Retinal pigment epithelial cell (primary cell): ENCODE measurements around the gene ZNF423.

Source experiments
- DNase-seq: peaks from one replicate; pipeline ENCODE4 v3.0.0-alpha.2; 2010; ENCODE audit warnings: low read depth
- H3K4me3 ChIP-seq: 2 replicates; pipeline ENCODE4 v1.5.1; 2011; ENCODE audit warnings: mild to moderate bottlenecking, low read length, control low read depth, moderate library complexity
- CTCF ChIP-seq: conservative IDR thresholded peaks from 2 replicates; pipeline ENCODE4 v1.5.1; 2011; ENCODE audit warnings: low read depth, low read length, control low read depth, inconsistent platforms

ZNF423 gene

GRCh38 chr16:49452108-49452507, 403.8 kb downstream of the ZNF423 start:
- no peak for TF ChIP-seq CTCF
- no peak for DNase-seq
- H3K4me3 ChIP-seq, result no peak overlapping the region

GRCh38 chr16:49446805-49447204, 409.1 kb downstream of the ZNF423 start:
- DNase-seq, result no peak
- no peak overlapping the region for H3K4me3 ChIP-seq
- no peak for TF ChIP-seq CTCF

GRCh38 chr16:49443576-49443975, 412.3 kb downstream of the ZNF423 start:
- no peak overlapping the region for H3K4me3 ChIP-seq
- no peak for DNase-seq
- TF ChIP-seq CTCF, result no peak

- H3K4me3 ChIP-seq, result no peak overlapping the region
- no peak for TF ChIP-seq CTCF
- no peak for DNase-seq
Observed at GRCh38 chr16:49442805-49443204, 413.1 kb downstream of the ZNF423 start.

GRCh38 chr16:49441366-49441780, 414.5 kb downstream of the ZNF423 start:
- H3K4me3 ChIP-seq, result no peak overlapping the region
- DNase-seq, result no peak
- no peak for TF ChIP-seq CTCF

- no peak for DNase-seq
- no peak for TF ChIP-seq CTCF
- H3K4me3 ChIP-seq, result no peak overlapping the region
Observed at GRCh38 chr16:49440156-49441065, 415.5 kb downstream of the ZNF423 start.

GRCh38 chr16:49439676-49440075, 416.2 kb downstream of the ZNF423 start:
- TF ChIP-seq CTCF, result no peak
- DNase-seq, result no peak
- H3K4me3 ChIP-seq, result no peak overlapping the region
